Activated CD4-positive, alpha-beta T cell treated with anti-CD3 and anti-CD28 coated beads, Interleukin-2, amount 50 U/mL, for 16 hours (primary cell): ENCODE results near the gene INS.
A peak's percentile ranks its signal among the peaks of the same experiment; 100 is the strongest.

ENCODE experiments used
- DNase-seq: peaks from one replicate; pipeline ENCODE4 v3.0.0-alpha.2; 2020

Gene INS

DNA sequence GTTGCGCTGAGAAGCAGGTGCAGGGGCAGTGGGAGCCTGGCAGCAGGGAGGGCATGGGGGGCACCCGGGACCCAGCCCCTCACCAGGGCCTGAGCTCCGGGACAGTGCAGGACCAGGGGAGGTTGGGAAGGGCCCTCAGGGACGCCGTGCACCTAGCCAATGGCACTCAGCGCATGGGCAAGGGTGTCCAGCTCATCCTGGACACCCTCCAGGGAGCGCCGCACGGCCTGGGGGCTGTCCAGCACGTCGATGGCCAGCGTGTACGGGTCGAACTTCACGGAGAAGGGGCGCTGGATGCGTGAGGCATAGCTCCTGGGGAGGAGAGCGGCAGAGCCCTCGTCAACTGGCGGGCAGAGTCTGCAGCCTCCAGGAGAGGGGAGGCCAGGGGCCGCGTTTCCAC lies 3.1 kb upstream of the INS start:
- no peak for DNase-seq

DNA sequence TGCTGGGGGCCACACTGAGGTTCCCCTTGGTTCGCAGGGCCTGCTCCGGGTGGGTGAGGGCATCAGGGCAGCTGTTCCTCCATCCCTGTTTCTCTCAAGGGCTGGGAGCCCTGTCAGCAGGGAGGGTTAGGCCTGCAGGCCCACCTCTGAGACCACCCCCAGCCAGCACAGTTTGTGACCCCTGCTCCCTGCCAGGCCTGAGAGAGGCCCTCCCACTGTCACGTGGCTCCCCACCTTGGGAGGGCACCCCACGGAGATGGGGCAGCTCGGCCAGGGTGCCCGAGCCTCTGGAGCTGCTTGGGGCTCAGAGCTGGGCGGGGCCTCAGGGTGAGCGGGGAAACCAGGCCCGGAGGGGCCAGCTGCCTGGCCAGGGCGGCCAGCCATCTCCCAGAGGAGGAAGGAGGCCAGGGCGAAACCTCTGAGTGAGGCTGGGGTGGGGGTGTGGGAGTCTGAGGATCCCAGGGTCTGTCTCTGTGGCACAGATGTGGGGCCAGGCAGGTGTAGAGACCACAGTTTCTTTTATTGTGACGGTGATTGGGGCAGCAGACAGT lies 2.5 kb upstream of the INS start:
- no peak for DNase-seq

DNA sequence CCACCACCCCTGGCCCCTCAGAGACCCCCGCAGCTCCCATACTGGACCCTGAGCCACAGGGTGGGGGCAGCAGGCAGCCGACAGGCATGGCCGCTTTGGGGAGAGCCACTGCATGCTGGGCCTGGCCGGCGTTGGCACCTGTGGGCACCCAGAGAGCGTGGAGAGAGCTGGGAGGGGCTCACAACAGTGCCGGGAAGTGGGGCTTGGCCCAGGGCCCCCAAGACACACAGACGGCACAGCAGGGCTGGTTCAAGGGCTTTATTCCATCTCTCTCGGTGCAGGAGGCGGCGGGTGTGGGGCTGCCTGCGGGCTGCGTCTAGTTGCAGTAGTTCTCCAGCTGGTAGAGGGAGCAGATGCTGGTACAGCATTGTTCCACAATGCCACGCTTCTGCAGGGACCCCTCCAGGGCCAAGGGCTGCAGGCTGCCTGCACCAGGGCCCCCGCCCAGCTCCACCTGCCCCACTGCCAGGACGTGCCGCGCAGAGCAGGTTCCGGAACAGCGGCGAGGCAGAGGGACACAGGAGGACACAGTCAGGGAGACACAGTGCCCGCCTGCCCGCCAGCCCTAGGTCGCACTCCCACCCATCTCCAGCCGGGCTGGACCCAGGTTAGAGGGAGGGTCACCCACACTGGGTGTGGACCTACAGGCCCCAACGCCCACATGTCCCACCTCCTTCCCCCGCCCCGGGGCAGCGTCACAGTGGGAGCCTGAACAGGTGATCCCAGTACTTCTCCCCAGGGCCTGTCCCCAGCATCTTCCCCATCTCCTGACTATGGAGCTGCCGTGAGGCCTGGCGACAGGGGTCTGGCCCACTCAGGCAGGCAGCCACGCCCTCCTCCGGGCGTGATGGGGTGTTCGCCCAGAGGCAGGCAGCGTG lies 1.2 kb downstream of the INS start:
- no peak for DNase-seq

DNA sequence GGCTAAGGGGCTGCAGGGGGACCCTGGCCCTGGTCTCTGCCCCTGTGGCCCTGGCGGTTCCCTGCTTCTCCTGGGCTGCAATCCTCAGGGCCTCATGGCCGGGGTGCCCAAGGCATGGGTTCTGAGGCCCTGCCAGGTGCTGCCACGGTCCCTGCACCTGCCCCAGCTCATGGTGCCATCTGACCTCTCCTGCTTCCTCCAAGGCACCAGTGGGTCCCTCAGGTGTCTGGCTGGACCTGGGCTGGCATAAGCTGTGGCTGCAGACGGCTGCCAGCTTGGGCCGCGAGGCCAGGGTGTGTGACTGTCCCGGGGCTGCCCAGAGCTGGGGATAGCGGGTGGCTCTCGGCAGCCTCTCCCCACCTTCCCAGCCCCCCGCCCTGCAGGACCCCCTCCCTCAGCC lies 2.0 kb downstream of the INS start:
- no peak for DNase-seq

DNA sequence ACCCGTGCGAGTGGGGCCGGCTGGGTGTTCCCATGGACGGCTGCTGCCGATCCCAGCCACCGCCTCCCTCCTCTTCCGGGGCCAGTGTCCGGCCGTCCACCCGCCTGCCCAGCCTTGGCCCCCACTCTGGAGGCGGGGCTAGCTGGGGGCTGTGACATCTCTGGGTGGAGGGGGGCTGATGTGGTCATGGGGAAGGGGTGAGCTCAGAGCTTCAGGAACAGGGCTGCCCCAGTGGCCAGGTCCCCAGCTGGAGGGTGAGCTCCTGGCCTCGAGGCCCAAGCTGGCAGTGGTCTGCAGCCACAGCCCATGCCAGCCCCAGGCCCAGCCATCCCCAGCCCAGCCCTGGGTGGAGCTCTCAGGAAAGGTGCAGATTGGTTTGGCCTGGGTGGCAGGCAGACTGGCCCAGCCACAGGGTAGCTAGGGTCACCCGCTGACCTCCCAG lies 2.7 kb downstream of the INS start:
- DNase-seq = no peak

DNA sequence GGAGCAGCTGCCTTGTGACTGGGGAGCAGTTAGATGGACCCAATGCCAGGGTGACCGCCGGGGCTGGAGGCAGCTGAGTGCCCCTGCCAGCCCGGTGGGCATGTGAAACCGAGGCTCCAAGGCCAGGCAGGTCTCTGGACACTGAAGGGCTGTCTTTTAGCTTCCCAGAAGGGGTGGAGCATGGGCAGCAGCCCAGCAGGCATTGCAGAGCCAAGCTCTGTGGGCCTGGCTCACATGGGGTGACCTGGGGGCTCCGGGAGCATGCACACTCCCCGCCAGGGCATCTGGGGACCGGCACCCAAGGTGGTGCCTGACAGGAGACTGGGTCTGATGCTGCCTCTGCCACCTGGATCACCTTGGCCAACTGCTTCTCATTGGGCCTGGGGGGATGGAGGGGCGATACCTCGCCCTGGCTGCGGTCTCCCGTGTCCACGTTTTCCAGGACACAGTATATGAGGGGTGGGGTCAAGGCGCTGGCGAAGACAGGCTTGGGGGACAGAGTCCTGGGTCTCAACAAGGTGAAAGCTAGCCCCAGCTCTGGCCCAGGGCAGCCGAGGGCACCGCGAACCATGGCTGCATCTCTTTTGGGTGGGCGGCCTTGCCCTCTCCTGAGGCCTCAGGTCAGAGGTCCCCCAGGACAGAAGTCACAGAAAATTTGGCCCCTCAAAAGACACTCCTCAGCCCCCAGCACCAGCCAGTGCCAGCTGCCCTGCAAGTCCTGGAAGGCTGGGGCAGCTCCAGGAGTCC lies 3.5 kb downstream of the INS start:
- no peak for DNase-seq

DNA sequence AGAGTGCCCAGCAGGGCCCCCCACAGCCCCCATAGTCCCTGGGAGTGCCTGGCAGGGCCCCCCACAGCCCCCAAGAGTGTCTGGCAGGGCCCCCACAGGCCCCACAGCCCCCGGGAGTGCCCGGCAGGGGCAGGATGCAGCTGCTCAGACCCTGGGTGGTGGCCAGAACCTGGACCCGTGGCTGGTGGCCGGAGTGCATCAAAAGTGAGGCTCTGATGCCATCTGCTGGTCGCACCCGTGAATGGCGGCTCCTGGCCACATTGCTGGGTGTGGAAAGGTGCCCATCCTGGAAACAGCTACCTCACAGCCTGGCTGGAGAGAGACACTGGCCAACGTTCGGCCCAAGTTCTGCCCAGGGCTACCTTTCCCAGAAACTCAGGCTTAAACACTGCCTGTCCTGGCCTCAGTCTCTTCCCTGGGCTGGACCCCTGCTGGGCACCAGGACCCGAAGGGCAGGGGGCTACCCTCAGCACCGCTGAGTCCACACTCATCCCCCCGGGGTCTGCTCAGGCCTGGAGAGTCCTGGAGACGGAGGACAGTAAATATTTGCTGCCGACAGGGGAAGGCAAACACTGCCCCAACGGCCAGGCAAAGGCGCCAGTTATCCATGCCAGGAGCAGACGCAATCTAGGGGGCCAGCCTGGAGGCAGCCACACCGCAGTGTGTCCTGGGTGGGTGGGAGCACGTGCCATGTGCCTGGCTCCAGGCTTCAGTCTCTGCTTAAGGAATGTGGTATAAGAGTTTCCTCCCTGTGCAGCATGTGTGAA lies 4.4 kb downstream of the INS start:
- peak; percentile 56 for DNase-seq

DNA sequence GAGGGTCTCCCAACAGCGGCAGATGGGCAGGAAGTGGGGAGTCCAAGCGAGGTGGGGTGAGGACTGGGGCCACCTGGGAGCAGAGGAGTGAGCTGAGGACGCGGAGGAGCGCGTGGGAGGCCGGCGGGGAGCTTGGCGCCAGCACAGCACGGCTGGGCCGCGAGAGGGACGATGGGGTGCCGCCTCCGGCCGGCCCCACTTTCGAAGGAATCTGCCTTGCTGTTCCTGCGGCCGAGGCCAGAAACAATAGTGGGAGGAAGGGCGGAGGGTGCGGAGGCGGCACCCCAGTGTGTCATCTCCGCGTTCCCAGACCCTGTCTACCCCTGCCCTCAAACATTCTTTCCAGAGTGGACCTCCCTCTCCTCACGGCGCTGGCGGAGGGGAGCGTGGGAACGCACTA lies 5.5 kb downstream of the INS start:
- no peak for DNase-seq

DNA sequence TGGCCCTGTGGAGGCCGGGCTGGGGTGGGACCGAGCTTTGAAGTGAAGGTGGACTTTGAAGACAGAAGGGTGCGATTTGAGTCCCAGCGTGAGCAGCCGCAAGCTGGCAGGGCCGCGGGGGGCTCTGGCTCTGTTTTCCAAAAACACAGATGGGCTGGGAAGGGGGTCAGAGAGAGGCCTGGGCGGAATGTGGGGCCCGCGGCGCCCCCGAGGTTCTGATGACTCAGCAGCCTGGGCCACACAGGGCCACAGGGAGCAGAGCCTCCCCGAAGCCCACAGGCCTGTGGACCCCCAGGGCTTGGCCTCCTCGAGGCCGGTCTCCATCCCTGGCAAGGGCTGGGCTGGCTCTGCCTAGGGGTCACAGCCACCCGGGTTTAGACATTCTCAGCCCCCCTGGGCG lies 6.1 kb downstream of the INS start:
- no peak for DNase-seq

DNA sequence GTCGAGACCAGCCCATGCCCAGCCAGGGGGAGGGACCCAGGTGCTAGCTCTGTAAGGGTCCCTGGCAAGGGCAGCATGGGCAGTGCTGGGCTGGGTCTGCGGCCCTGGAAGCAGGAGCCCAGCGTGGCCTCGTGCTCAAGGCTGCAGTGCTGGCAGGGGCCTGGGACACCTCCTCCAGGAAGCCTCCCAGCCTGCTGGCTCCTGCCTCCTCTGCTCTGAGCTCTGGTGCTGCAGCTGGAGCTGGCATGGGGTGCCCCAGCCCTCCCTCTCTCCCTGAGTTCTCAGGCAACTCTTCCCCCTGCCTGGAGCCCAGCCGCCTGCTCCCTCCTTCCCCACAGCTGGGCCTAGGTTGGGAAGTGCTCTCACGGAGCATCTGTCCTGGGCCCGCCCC lies 6.8 kb downstream of the INS start:
- no peak for DNase-seq

DNA sequence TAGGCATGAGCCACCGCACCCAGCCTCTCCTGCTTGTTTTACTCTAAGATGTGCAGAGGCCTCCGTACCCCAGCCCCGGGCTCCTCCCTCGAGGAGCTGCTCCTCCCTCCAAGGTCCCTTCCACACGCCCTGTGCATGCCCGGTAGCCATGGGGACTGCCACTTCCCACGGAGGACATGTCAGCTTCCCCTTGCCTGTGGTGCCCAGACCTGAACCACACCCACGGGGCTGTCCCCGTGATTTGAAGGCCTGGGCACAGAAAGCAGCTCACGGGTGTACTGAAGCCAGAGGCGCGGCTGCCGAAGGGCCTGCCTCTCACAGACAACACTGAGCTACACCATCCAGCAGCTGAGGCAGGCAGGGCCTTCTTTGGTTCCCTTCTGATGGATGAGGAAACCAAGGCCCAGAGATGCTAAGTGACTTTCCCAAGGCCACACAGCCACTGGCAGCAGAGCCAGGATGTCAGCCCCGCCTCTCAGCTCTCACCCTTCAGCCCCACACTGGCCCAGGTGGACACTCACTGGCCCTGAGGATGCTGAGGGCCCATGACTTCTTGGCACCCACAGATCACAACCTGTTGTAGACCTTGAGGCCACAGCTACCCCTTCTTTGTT lies 7.3 kb downstream of the INS start:
- no peak for DNase-seq

DNA sequence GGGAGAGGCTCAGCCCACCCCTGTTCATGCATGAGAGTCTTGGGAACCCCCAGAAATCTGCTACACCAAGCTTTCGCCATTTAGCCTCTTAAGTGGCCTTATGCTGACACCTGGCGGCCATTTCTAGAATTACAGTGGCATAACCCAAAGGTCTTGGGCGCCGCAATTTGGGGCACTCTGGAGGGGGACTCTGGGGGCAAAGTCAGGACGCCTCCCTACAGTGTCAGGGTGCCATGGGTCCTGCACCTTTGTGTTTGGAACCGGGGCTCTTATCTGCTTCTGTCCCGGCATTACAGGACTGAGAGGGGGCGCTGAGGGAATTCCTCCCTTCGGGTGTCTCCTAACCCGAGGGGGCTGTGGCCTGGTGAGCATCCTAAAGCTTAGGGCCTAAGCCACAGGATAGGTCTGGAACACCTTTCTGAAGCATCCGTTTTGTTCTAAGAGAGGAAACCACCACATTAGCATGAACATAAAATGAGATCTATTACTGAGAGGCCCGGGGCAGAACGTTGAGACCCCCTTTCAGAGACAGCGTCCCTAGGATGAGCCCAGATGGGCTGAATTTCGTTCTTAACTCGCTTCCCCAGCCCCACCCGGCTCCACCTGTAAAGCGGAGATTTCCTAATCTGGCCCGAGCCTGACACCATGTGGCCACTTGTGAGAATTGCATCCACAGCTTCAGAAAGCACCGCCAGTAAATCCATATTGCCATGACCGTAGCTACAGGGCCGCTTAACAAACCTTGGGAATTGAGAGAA lies 9.3 kb downstream of the INS start:
- DNase-seq = peak; percentile 77

DNA sequence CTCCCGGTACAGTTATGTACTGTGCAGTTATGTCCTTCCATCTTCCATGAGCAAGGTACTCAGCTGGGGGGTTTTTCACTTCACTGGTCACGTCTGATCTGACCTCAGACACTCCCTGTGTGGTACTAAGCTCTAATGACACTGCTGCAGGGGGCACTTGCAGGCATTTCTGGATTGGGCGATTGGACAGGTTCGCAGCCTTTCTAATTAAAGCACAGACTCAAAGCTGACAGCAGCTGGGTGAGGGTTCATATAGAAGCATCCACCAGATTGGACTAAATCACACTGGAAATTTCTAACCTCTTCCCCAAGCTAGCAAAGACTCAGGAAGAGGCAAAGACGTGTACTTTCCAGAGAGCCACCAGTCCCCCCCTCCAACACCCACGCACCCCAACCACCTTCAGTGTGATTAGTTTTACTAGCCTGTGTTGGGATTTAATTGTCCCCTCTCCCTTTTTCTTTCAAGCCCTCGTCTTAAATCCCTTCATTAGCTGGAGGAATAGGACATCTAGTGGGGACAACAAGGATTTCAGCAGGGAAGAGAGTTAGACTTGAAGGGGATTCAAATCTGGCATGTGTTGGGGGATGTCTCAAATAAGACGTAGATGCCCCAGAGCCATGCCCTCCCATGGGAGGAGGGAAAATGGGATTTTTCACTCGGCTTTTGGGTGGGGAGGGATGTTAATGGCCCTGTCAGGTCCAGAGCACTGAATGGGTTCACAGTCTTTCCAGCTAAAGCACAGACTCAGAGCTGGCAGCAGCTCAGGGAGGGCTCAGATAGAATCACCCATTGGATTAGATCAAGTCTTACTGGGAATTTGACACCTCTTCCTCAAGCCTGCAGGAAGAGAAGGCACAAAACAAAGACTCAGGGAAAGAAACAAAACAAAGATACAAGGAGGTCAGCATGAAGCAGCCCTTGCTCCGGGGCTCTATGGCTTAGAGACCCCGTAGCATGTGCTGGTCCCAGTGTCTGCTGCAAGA lies 10.9 kb downstream of the INS start:
- no peak for DNase-seq

DNA sequence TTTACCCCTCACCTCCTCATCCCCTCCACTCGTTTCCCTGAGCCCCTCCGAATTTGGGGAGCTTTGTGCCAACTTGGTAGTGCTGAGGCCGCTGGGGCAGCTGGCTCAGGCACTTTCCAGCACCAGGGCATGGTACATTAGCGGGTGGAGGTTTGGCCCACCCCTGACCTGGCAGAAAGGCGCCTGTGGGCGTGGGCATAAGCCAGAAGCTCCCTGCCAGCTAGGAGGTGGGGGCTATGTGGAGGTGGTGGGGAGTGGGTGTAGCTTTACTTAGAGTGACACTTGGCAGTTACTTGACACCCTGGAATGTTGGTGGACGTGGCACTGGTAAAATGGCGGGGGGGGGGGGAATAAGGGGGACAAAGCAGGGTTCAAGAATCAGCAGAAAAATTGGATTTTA lies 11.5 kb downstream of the INS start:
- no peak for DNase-seq

DNA sequence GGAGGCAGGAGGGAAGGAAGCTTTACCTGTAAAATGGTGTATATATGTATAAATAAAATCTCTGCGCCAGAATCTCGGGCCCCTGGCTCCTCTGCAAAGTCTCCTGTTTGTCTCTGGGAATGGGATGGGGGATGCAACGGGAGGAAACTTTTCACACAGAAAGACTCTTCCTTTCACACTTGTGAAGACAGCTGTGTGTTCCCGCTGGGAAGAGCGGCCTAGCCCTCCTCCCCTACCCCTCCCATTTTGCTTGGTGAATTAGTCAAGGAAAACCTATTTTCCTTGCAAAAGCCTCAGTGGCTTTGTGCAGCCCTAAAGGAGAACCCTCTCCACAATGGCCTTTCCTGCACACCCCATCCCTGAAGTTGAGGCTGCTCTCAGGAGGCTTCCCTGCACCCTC lies 12.4 kb downstream of the INS start:
- no peak for DNase-seq

DNA sequence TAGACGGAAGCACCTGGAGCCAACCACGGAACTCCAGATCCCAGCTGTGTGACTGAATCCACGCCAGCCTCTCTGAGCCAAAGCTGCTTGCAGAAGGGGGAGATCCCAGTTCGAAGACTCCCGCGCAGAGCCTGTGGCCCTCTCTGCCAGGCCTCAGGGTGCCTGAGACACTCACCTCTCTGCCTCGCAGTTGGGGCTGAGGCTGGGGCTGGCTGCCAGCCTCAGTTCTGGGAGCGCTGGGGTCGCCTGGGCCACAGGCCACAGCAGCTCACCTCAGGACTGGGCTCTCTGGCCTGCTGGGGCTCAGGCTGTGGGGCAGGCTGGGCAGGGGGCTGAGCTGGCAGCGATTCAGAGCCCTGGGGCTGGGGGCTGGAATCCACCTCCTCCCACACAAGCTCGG lies 13.6 kb downstream of the INS start:
- no peak for DNase-seq

DNA sequence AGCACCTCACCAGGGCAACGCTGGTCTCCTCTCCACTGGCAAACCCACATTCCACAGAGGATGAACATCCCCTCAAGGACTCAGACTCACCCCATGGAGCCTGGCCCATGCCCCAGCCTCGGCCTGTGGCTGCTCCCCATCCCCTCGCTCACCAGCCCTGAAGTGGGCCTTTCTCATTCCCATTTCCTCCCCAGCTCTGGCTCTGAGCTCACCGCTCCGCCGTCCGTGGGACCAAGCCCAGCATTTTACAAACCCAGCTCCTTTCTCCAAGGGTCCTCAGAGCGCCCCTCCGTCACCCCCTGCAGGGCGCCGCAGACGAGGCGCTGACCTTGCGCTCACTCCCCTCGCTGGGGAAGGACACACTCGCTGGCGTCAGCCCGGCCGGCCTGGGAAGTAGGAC lies 15.0 kb downstream of the INS start:
- DNase-seq = no peak

DNA sequence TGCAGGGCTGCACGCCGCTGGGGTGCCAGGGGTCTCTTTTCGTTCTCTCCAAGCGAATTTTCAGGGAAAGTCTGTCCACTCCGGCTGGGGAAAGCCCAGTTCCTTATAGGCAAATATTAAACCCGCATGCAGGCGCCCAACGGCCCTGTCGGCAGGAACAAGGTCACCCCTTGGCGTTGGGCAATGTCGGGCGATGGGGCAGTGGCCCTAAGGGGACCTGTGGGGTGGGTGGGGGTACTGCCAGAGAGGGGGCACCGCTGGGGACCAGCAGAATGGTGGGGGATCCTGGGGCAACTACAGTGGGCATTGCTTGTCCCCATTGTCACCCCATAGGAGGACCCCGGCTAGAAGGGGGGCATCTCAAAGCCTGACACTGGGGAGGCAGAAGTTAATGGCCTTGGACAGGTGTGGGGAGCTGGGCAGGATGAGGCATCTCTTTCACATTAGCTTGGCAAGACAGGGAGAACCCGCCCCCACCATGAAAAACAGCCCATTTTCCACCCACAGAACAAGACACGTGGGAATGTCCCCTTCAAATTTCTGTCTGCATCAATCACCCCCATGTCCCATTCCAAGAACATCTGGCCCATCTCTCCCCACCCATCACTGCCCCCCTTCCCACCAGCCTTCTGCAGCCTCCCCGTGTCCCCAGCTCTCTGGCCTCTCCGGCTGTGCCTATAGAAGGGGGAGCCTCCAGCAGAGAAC lies 16.3 kb downstream of the INS start:
- no peak for DNase-seq

DNA sequence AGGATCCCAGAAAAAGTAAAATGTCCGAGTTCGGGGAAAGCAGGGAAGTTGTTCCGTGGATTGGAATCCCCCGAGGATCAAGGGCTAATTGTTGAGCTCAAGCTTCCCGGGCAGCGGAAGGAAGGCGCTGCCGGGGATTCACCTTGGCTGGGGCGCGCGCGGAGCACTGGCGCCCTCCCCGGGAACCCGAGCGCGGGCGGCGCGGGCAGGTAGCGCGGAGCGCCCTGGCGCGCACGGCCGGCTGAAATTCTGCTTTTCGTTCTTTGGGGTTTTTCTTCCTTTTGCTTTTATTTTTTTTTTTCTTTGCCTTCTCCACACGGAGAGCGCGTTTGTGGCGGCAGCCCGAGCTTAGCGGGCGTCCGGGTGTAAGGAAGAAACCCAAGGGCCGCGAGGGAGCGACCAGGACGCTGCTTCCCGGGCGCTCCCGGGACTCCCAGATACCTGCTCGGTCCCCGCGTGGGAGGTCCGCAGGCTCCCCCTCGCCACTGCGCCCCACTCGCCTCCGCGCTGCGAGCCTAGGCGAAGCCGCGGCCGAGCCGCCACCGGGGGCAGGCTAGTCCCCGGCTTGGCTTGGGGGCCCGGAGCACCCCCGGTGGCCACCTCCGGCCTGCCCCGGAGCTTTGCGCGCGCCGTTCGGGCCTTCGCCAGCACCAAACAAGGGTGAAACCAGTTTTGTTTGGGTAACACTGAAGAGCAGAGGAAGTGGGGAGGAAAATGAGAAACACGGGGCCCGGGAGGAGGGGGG lies 17.0 kb downstream of the INS start:
- no peak for DNase-seq

DNA sequence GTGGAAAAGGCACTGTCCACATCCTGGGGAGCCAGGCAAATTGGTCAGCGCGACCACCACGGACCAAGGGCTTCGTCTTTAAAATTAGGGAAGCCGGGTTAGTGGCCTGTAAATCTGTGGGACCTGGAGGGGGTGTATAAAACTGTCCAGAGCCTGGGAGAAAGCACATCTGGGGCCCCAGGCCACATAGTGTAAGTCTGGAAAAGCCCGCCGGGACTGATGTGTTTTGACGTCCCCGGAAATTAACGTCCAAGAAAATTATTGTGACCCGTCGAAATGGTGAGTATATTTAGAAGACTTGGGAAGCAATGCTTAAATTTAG lies 17.6 kb downstream of the INS start:
- no peak for DNase-seq
